Measurements from ENCODE around the gene KLHL3. TPM values are rescaled to one million over a fixed set of nuclear protein-coding genes. Genes with fewer than 3 reads are reported as not detected.

Gene KLHL3
- polyA plus RNA-seq, 1 donor: 7.2 TPM

- Histone ChIP-seq H3K27me3 (ENCODE audit: control insufficient read depth, insufficient read depth, low read length) (no peaks in the 10 kb centered on the region), H3K9me3 (ENCODE audit: control insufficient read depth, low read depth, low read length) (no peaks in the 10 kb centered on the region), H3K36me3 (ENCODE audit: control insufficient read depth, insufficient read depth, low read length) (no peaks in the 10 kb centered on the region), H3K4me3 (ENCODE audit: low read length) (no peak overlapping the region), H3K27ac (ENCODE audit: low read length) (no peak overlapping the region), H3K4me1 (ENCODE audit: control insufficient read depth, insufficient read depth, low read length) (no peaks in the 10 kb centered on the region)
- no peak for DNase-seq
- no CpG with 5 or more reads among the region's 7 CpGs for WGBS (ENCODE audit: insufficient coverage, low lambda C conversion rate)
Observed at GRCh38 chr5:137613554-137614265, 122.2 kb downstream of the KLHL3 start.

GRCh38 chr5:137612576-137612975 lies 123.3 kb downstream of the KLHL3 start:
- H3K9me3 ChIP-seq (ENCODE audit: control insufficient read depth, low read depth, low read length): no peaks in the 10 kb centered on the region
- H3K27ac ChIP-seq (ENCODE audit: low read length): no peak overlapping the region
- no peak for DNase-seq
- H3K36me3 ChIP-seq (ENCODE audit: control insufficient read depth, insufficient read depth, low read length): no peaks in the 10 kb centered on the region
- H3K4me3 ChIP-seq (ENCODE audit: low read length): no peak overlapping the region
- no peaks in the 10 kb centered on the region for H3K27me3 ChIP-seq (ENCODE audit: control insufficient read depth, insufficient read depth, low read length)
- no peaks in the 10 kb centered on the region for H3K4me1 ChIP-seq (ENCODE audit: control insufficient read depth, insufficient read depth, low read length)

GRCh38 chr5:137611794-137612435 lies 124.0 kb downstream of the KLHL3 start:
- no peak overlapping the region for H3K4me3 ChIP-seq (ENCODE audit: low read length)
- H3K9me3 ChIP-seq (ENCODE audit: control insufficient read depth, low read depth, low read length): no peaks in the 10 kb centered on the region
- WGBS (ENCODE audit: insufficient coverage, low lambda C conversion rate): no CpG with 5 or more reads among the region's 9 CpGs
- no peaks in the 10 kb centered on the region for H3K36me3 ChIP-seq (ENCODE audit: control insufficient read depth, insufficient read depth, low read length)
- DNase-seq: no peak
- no peaks in the 10 kb centered on the region for H3K4me1 ChIP-seq (ENCODE audit: control insufficient read depth, insufficient read depth, low read length)
- H3K27ac ChIP-seq (ENCODE audit: low read length): no peak overlapping the region
- H3K27me3 ChIP-seq (ENCODE audit: control insufficient read depth, insufficient read depth, low read length): no peaks in the 10 kb centered on the region

- Histone ChIP-seq H3K36me3 (ENCODE audit: control insufficient read depth, insufficient read depth, low read length) (no peaks in the 10 kb centered on the region), H3K4me3 (ENCODE audit: low read length) (no peak overlapping the region), H3K27ac (ENCODE audit: low read length) (no peak overlapping the region), H3K4me1 (ENCODE audit: control insufficient read depth, insufficient read depth, low read length) (no peaks in the 10 kb centered on the region), H3K9me3 (ENCODE audit: control insufficient read depth, low read depth, low read length) (no peaks in the 10 kb centered on the region), H3K27me3 (ENCODE audit: control insufficient read depth, insufficient read depth, low read length) (peaks cover 1% of the 10 kb centered on the region)
- WGBS (ENCODE audit: insufficient coverage, low lambda C conversion rate): no CpG with 5 or more reads among the region's 4 CpGs
- DNase-seq: no peak
Observed at GRCh38 chr5:137611011-137611580, 124.8 kb downstream of the KLHL3 start.

- Histone ChIP-seq H3K27ac (ENCODE audit: low read length) (no peak overlapping the region), H3K36me3 (ENCODE audit: control insufficient read depth, insufficient read depth, low read length) (no peaks in the 10 kb centered on the region), H3K4me1 (ENCODE audit: control insufficient read depth, insufficient read depth, low read length) (no peaks in the 10 kb centered on the region), H3K27me3 (ENCODE audit: control insufficient read depth, insufficient read depth, low read length) (peaks cover 3% of the 10 kb centered on the region), H3K4me3 (ENCODE audit: low read length) (no peak overlapping the region), H3K9me3 (ENCODE audit: control insufficient read depth, low read depth, low read length) (no peaks in the 10 kb centered on the region)
- no peak for DNase-seq
- WGBS (ENCODE audit: insufficient coverage, low lambda C conversion rate): 100% methylated on average over 2 of the region's 4 CpGs
Observed at GRCh38 chr5:137610598-137610997, 125.3 kb downstream of the KLHL3 start.

- Histone ChIP-seq H3K4me3 (ENCODE audit: low read length) (no peak overlapping the region), H3K9me3 (ENCODE audit: control insufficient read depth, low read depth, low read length) (no peaks in the 10 kb centered on the region), H3K27me3 (ENCODE audit: control insufficient read depth, insufficient read depth, low read length) (peaks cover 3% of the 10 kb centered on the region), H3K36me3 (ENCODE audit: control insufficient read depth, insufficient read depth, low read length) (no peaks in the 10 kb centered on the region), H3K4me1 (ENCODE audit: control insufficient read depth, insufficient read depth, low read length) (no peaks in the 10 kb centered on the region), H3K27ac (ENCODE audit: low read length) (no peak overlapping the region)
- WGBS (ENCODE audit: insufficient coverage, low lambda C conversion rate): no CpG with 5 or more reads among the region's 2 CpGs
- no peak for DNase-seq
Observed at GRCh38 chr5:137609127-137609526, 126.8 kb downstream of the KLHL3 start.

GRCh38 chr5:137607771-137608170 lies 128.1 kb downstream of the KLHL3 start:
- H3K9me3 ChIP-seq (ENCODE audit: control insufficient read depth, low read depth, low read length): no peaks in the 10 kb centered on the region
- H3K27ac ChIP-seq (ENCODE audit: low read length): no peak overlapping the region
- H3K4me3 ChIP-seq (ENCODE audit: low read length): no peak overlapping the region
- DNase-seq: no peak
- H3K27me3 ChIP-seq (ENCODE audit: control insufficient read depth, insufficient read depth, low read length): peaks cover 4% of the 10 kb centered on the region
- no peaks in the 10 kb centered on the region for H3K4me1 ChIP-seq (ENCODE audit: control insufficient read depth, insufficient read depth, low read length)
- WGBS (ENCODE audit: insufficient coverage, low lambda C conversion rate): no CpG with 5 or more reads among the region's 5 CpGs
- H3K36me3 ChIP-seq (ENCODE audit: control insufficient read depth, insufficient read depth, low read length): no peaks in the 10 kb centered on the region

GRCh38 chr5:137606401-137606800 lies 129.5 kb downstream of the KLHL3 start:
- WGBS (ENCODE audit: insufficient coverage, low lambda C conversion rate): 80% methylated on average over 2 of the region's 2 CpGs
- Histone ChIP-seq H3K4me1 (ENCODE audit: control insufficient read depth, insufficient read depth, low read length) (no peaks in the 10 kb centered on the region), H3K27me3 (ENCODE audit: control insufficient read depth, insufficient read depth, low read length) (peaks cover 11% of the 10 kb centered on the region), H3K9me3 (ENCODE audit: control insufficient read depth, low read depth, low read length) (no peaks in the 10 kb centered on the region), H3K27ac (ENCODE audit: low read length) (no peak overlapping the region), H3K4me3 (ENCODE audit: low read length) (no peak overlapping the region), H3K36me3 (ENCODE audit: control insufficient read depth, insufficient read depth, low read length) (no peaks in the 10 kb centered on the region)
- no peak for DNase-seq

- no peaks in the 10 kb centered on the region for H3K9me3 ChIP-seq (ENCODE audit: control insufficient read depth, low read depth, low read length)
- no peak overlapping the region for H3K27ac ChIP-seq (ENCODE audit: low read length)
- no peaks in the 10 kb centered on the region for H3K4me1 ChIP-seq (ENCODE audit: control insufficient read depth, insufficient read depth, low read length)
- no peak overlapping the region for H3K4me3 ChIP-seq (ENCODE audit: low read length)
- H3K27me3 ChIP-seq (ENCODE audit: control insufficient read depth, insufficient read depth, low read length): peaks cover 13% of the 10 kb centered on the region
- no peaks in the 10 kb centered on the region for H3K36me3 ChIP-seq (ENCODE audit: control insufficient read depth, insufficient read depth, low read length)
- DNase-seq: no peak
- no CpG with 5 or more reads among the region's 4 CpGs for WGBS (ENCODE audit: insufficient coverage, low lambda C conversion rate)
Observed at GRCh38 chr5:137605411-137605810, 130.5 kb downstream of the KLHL3 start.

GRCh38 chr5:137604348-137605095 lies 131.4 kb downstream of the KLHL3 start:
- no peaks in the 10 kb centered on the region for H3K4me1 ChIP-seq (ENCODE audit: control insufficient read depth, insufficient read depth, low read length)
- H3K27ac ChIP-seq (ENCODE audit: low read length): no peak overlapping the region
- no peaks in the 10 kb centered on the region for H3K9me3 ChIP-seq (ENCODE audit: control insufficient read depth, low read depth, low read length)
- WGBS (ENCODE audit: insufficient coverage, low lambda C conversion rate): no CpG with 5 or more reads among the region's 9 CpGs
- H3K36me3 ChIP-seq (ENCODE audit: control insufficient read depth, insufficient read depth, low read length): no peaks in the 10 kb centered on the region
- peak; percentile 14 to 47 for DNase-seq
- H3K4me3 ChIP-seq (ENCODE audit: low read length): no peak overlapping the region
- H3K27me3 ChIP-seq (ENCODE audit: control insufficient read depth, insufficient read depth, low read length): peaks cover 19% of the 10 kb centered on the region

All from large intestine (tissue), 3 donors.